ENCODE results near the gene AHR.

Gene AHR

DNA sequence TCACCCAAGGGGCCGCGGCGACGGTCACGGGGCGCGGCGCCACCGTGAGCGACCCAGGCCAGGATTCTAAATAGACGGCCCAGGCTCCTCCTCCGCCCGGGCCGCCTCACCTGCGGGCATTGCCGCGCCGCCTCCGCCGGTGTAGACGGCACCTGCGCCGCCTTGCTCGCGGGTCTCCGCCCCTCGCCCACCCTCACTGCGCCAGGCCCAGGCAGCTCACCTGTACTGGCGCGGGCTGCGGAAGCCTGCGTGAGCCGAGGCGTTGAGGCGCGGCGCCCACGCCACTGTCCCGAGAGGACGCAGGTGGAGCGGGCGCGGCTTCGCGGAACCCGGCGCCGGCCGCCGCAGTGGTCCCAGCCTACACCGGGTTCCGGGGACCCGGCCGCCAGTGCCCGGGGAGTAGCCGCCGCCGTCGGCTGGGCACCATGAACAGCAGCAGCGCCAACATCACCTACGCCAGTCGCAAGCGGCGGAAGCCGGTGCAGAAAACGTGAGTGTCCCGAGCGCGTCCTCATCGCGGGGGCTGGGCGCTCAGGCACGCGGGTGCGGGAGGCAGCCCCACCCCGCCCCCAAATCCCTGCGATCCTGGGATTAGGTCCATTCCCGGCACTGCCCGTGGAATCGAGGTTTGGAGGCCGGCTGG lies 509 bp downstream of the AHR start:
- peaks cover 37% of the 10 kb centered on the region for H3K4me1 Mint-ChIP-seq
- DNase-seq, result peak; percentile 57

DNA sequence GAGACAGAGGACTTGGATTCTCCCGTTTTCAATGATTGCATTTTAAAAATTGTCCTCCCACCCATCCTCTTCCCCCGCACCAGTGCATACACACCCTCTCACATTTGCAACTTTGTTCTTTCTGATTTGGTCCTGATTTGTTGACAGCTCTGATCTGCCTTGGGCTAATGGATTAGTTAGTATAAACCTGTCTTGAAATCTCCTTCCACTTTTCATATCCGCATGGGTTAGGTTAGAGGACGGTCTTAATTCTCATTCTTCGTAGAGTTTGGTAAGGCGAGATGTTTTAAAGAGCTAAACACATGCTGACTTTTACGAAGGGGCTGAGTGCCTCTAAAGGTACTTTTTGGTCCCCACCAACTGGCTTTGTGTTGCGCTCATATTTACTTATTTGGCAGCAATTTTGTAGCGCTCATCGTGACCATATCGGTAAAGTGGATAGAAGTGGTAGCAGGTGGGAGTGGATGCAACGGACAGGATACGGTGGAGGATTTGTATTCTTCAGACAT lies 1.1 kb downstream of the AHR start:
- peak; percentile 11 for DNase-seq
- H3K36me3 Mint-ChIP-seq (ENCODE audit: low read depth), result peaks cover 2% of the 10 kb centered on the region
- H3K27me3 Mint-ChIP-seq, result no peaks in the 10 kb centered on the region
- ATAC-seq, result peak; percentile 2
- H3K9me3 Mint-ChIP-seq, result peaks cover 14% of the 10 kb centered on the region
- peaks cover 42% of the 10 kb centered on the region for H3K4me1 Mint-ChIP-seq
- peak overlapping the region; percentile 89 for H3K4me3 Mint-ChIP-seq
- H3K27ac Mint-ChIP-seq, result peak overlapping the region; percentile 86

More for the DNA sequence above, 509 bp downstream of the AHR start:
- Mint-ChIP-seq H3K9me3 (peaks cover 14% of the 10 kb centered on the region), H3K4me3 (peak overlapping the region; percentile 89), H3K27ac (peak overlapping the region; percentile 86), H3K36me3 (ENCODE audit: low read depth) (peaks cover 2% of the 10 kb centered on the region), H3K27me3 (no peaks in the 10 kb centered on the region)
- ATAC-seq, result peak; percentile 60

DNA sequence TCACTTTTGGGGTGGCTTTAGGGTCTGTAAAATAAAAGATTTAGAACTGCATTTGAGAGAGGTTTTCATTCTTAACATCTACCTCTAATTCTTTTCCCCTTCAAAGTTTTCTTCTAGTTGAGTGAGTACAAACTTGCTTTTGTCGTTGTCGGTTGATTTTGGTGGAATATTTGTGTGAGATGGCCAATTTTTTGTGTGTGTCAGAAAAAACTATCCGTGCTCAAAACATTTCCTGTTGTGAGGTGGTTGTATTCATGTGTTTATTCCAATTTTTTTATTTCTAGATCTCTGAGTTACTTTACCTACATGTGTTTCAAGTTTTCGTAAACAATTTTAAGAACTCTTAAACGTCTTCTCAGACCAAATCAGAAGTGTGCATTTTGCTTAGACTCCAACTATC lies 1.6 kb downstream of the AHR start:
- ATAC-seq, result no peak
- no peak for DNase-seq
- Mint-ChIP-seq H3K36me3 (ENCODE audit: low read depth) (peaks cover 2% of the 10 kb centered on the region), H3K4me3 (peak overlapping the region; percentile 89), H3K27ac (peak overlapping the region; percentile 86), H3K4me1 (peaks cover 47% of the 10 kb centered on the region), H3K27me3 (no peaks in the 10 kb centered on the region), H3K9me3 (peaks cover 14% of the 10 kb centered on the region)

DNA sequence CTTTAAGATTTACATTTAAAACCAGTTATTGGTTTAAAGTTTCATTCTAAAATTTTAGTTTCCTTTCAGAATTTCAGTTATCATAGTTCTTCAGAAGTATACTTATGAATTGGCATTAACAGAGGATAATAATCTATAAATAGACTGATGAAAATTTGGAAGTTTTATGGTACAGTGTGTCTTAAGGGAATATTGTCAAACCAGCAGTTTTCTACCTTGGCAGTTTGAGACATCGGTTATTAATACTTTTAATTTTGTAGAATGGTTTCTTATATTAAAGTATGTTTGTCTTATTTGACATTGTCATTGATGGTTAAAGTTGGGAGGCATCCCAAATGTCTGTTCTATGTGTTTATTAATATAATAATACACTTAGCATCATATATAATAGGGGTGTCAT lies 2.0 kb downstream of the AHR start:
- ATAC-seq (no peak), DNase-seq (no peak)
- Mint-ChIP-seq H3K27me3 (no peaks in the 10 kb centered on the region), H3K36me3 (ENCODE audit: low read depth) (peaks cover 2% of the 10 kb centered on the region), H3K4me1 (peaks cover 51% of the 10 kb centered on the region), H3K27ac (peak overlapping the region; percentile 86), H3K4me3 (peak overlapping the region; percentile 89), H3K9me3 (peaks cover 14% of the 10 kb centered on the region)

DNA sequence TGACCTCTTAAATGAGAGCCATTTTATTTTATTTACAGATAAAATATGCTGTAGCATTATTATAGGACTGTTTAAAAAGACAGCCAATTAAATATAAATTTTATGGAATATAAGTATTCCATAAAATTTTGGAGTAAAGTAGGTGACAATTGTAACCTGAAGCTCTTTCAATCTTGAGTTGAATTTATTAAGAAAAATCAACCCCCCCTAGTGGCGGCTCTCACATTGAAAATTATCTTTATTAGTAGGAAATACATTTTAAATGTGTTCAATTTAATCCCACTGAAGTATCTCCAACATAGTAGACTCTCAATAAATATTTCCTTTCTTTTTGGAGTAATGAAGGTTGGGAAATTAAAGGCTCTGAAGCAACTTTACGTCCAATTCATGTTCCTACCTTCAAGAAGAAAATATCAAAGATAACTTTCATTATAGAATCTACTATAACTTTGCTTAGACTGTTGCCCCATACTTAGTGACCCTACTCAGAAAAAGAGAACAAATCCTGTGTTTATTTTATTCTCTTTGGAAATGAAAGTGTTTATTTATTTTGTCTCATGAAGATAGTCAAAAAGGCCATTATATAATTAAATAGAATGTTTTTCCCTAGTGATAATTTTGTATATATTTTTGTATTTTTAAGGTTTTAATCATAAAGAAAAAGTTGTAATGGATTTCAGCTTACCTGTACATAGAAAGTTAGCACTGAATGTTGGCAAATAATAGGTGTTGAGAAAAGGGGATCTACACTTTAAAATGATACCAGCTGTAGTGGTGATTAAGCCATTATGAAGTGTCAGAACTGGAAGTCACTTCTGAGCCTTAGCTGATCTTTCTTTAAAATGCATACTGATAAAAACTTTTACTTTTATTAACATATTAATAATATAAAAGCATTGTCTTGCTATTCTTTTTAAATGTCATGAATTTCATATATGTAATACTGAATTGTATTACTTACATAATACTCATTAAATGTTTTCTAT lies 3.3 kb downstream of the AHR start:
- Mint-ChIP-seq H3K27ac (no peak overlapping the region), H3K27me3 (no peaks in the 10 kb centered on the region), H3K9me3 (peaks cover 14% of the 10 kb centered on the region), H3K4me1 (peaks cover 57% of the 10 kb centered on the region), H3K4me3 (peak overlapping the region; percentile 89), H3K36me3 (ENCODE audit: low read depth) (peaks cover 2% of the 10 kb centered on the region)
- ATAC-seq, result no peak
- peak; percentile 57 for DNase-seq

DNA sequence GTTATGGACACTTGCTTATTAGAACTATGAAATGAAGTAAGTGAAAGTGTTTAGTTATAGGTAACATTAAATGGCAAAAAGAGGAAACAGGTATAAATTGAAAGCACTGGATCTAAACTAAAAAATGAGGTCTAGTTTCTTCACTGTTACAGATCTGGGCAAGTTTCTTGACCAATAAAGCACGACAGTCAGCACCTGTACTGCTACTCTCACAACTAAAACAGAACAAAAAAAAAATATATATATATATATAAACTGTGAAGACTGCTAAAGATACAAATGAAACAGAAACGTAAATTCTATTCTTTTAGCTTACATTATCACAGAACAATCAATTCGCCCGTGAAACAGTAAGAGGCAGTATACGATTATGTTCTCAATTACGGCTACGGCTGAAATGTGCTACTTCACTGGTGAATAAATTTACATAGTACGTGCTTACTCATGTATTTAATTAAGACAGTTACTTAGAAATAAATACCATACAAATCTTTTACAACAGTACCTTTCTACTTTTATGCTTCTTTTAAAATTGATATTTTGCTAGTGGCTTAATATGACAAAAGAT lies 4.2 kb downstream of the AHR start:
- no peaks in the 10 kb centered on the region for H3K27me3 Mint-ChIP-seq
- H3K4me3 Mint-ChIP-seq, result peak overlapping the region; percentile 57
- peaks cover 48% of the 10 kb centered on the region for H3K4me1 Mint-ChIP-seq
- peaks cover 6% of the 10 kb centered on the region for H3K9me3 Mint-ChIP-seq
- H3K27ac Mint-ChIP-seq, result no peak overlapping the region
- peaks cover 2% of the 10 kb centered on the region for H3K36me3 Mint-ChIP-seq (ENCODE audit: low read depth)
- DNase-seq, result no peak
- no peak for ATAC-seq

DNA sequence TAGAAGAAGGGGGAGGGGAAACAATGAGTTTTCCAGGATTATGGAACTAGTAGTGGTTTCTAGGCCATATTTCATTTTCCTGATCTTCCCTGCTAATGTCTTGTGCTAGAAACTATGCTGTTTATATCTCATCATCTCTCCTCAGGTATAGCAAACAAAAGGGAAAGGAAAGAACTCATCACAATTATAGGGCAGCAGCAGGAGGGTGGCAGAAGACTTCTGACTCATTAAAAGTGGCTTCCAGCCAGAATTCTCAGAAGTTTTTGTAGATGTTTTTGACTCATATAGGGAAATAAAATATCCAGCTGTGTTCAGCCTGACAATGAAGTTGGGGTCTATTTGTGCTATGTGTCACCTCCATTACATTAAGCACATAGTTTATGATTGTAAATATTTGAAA lies 6.5 kb downstream of the AHR start:
- peak overlapping the region; percentile 32 for H3K4me3 Mint-ChIP-seq
- H3K4me1 Mint-ChIP-seq, result peaks cover 45% of the 10 kb centered on the region
- DNase-seq (peak; percentile 8), ATAC-seq (peak; percentile 92)
- no peaks in the 10 kb centered on the region for H3K36me3 Mint-ChIP-seq (ENCODE audit: low read depth)
- H3K27me3 Mint-ChIP-seq, result no peaks in the 10 kb centered on the region
- H3K9me3 Mint-ChIP-seq, result no peaks in the 10 kb centered on the region
- H3K27ac Mint-ChIP-seq, result peak overlapping the region; percentile 70

DNA sequence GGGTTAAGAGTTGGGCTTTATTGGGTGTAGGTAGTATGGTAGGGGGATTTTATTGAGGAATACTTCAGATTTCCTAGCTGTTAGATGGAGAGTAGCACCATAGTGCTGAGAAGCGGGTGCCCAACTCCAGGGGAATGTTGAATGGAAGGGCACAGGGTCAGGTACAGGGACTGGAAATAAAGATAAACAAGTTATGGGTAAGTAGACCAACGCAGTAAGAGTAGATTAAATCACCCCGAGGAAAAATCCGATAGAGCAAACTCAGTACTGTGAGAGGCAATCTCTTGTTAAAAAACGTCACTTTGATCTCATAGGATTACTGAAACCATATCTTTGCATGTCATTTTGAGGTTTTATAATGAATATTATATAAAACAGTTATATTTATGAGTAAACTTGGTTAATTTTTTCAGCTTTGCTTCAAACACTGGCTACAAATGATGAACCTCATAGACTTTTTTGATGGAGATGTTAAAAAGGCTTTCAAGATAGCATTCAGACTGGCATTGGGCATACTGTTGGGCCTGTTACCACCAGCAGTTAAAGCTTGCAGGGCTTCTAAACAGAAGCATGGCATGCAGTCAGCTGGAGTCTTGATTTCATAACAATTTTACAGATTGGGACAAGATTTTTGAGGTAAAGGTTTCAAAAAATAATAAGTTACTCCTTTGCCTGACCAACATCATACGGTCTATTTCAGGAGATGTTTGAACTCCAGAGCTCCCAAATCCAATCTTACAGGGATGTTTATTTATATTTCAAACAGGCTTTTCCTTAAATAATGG lies 7.1 kb downstream of the AHR start:
- Mint-ChIP-seq H3K27ac (peak overlapping the region; percentile 70), H3K9me3 (no peaks in the 10 kb centered on the region), H3K27me3 (no peaks in the 10 kb centered on the region), H3K4me1 (peaks cover 42% of the 10 kb centered on the region), H3K36me3 (ENCODE audit: low read depth) (peaks cover under 1% of the 10 kb centered on the region), H3K4me3 (peak overlapping the region; percentile 32)
- DNase-seq (no peak), ATAC-seq (no peak)

DNA sequence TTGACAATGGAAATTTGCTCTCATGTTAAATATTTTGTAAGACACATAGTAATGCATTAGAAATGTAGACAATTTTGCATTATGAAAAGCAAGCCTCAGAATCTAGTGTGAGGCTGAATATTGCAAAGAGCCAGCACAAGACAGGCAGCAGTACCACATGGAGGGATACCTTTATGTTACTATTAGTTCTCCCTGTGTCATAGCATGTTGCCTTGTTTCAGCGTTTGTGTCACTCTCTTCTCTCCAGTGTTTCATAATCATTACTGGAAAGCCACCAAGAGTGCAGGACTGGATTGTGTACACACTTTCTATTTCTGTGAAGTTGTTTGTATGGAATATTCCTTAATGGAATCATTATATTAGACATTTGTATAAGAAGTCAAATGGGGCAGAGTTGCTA lies 8.5 kb downstream of the AHR start:
- Mint-ChIP-seq H3K9me3 (no peaks in the 10 kb centered on the region), H3K27ac (no peak overlapping the region), H3K36me3 (ENCODE audit: low read depth) (peaks cover 7% of the 10 kb centered on the region), H3K27me3 (no peaks in the 10 kb centered on the region), H3K4me1 (peaks cover 35% of the 10 kb centered on the region), H3K4me3 (no peak overlapping the region)
- DNase-seq (no peak), ATAC-seq (no peak)

DNA sequence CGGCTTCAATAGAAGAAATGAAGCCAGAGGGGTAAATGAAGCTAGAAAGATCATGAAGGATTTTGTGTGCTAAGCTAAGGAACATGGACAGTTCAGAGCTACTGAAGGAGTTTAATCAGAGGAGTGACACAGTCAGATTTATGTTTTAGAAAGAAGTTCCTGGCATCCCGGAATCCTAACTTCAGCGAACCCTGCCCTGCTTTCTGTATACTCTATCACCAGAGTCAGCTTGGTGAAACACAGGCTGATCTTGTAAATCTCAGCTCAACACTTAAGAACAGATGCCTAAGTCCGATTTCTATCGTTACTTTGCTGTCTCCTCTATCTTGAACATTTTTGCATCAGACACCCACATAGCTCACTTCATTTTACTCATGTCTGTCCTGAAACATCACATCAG lies 9.1 kb downstream of the AHR start:
- no peaks in the 10 kb centered on the region for H3K9me3 Mint-ChIP-seq
- H3K4me1 Mint-ChIP-seq, result peaks cover 32% of the 10 kb centered on the region
- H3K36me3 Mint-ChIP-seq (ENCODE audit: low read depth), result peaks cover 10% of the 10 kb centered on the region
- DNase-seq, result no peak
- H3K27me3 Mint-ChIP-seq, result no peaks in the 10 kb centered on the region
- no peak overlapping the region for H3K4me3 Mint-ChIP-seq
- ATAC-seq, result no peak
- H3K27ac Mint-ChIP-seq, result no peak overlapping the region

DNA sequence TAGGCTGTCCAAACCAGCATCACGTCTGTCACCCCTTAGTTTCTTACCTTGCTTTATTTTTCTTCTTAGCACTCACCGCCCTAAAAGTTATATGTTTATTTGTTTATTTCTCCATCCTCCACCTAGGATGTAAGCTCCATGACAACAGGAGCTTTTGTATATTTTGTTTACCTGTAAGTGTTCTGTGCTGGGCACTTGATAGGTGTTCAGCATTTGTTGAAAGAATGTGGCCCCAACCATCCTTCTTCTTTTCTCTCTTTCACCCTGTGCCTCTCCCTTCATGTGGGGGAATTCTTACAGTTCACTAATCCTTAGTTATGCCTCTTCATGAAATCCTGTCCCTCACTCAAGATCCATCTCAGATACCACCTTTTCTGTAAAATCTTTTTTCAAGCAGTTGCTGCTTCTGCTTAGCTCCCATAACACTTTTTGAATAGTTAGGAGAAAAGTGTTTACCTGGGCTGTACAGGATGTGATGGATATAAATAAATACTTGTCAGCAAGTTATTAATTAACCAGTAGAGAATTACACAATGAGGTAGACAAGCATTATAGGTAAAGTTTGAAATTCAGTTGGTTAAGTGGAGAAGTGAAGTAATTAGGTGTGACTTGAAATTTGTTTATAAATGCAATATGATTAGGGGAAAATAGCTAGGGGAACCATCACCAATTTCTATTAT lies 9.7 kb downstream of the AHR start:
- H3K9me3 Mint-ChIP-seq, result no peaks in the 10 kb centered on the region
- ATAC-seq, result no peak
- peaks cover 30% of the 10 kb centered on the region for H3K4me1 Mint-ChIP-seq
- no peak for DNase-seq
- no peak overlapping the region for H3K27ac Mint-ChIP-seq
- H3K36me3 Mint-ChIP-seq (ENCODE audit: low read depth), result peaks cover 15% of the 10 kb centered on the region
- H3K27me3 Mint-ChIP-seq, result no peaks in the 10 kb centered on the region
- no peak overlapping the region for H3K4me3 Mint-ChIP-seq

DNA sequence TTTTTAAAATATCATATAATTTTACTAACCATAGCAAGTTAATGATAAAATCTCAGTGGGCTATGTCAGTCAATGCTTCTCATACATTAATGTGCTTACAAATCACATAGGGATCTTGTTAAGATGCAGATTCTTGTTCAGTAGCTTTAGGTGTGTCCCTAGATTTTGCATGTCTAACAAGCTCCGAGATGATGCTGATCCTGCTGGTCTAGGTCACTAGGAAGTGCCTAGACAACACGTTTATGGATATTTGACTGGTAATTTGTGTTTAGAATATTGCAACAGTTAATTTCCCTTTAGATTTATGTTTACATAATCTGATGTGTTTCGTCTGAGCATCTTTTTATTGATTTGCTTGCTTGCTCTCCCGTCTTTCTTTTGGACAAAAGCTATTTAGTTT lies 12.7 kb downstream of the AHR start:
- H3K36me3 Mint-ChIP-seq (ENCODE audit: low read depth), result peaks cover 20% of the 10 kb centered on the region
- ATAC-seq, result no peak
- H3K27ac Mint-ChIP-seq, result no peak overlapping the region
- no peaks in the 10 kb centered on the region for H3K27me3 Mint-ChIP-seq
- H3K4me3 Mint-ChIP-seq, result no peak overlapping the region
- H3K9me3 Mint-ChIP-seq, result no peaks in the 10 kb centered on the region
- H3K4me1 Mint-ChIP-seq, result peaks cover 13% of the 10 kb centered on the region
- no peak for DNase-seq

DNA sequence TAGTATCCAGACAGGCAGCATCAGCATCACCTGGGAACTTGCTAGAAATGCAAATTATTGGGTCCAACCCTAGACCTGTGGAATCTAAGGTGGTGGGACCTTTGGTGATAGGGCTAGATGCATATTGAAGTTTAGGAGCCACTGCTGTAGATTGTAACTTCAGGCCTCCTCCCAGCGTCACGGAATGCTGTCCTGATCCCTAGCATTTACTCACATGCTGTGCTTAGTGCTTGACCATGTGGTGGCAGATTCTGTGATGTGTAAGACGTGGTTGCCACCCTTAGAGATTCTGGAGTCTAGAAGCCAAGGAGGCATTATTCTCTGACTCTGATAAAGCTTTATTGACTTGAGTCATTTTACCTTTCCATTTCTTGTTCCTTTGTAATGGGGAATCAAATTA lies 13.5 kb downstream of the AHR start:
- Mint-ChIP-seq H3K36me3 (ENCODE audit: low read depth) (peaks cover 24% of the 10 kb centered on the region), H3K9me3 (no peaks in the 10 kb centered on the region), H3K27ac (no peak overlapping the region), H3K27me3 (no peaks in the 10 kb centered on the region), H3K4me3 (no peak overlapping the region), H3K4me1 (peaks cover 14% of the 10 kb centered on the region)
- no peak for DNase-seq
- ATAC-seq, result no peak

DNA sequence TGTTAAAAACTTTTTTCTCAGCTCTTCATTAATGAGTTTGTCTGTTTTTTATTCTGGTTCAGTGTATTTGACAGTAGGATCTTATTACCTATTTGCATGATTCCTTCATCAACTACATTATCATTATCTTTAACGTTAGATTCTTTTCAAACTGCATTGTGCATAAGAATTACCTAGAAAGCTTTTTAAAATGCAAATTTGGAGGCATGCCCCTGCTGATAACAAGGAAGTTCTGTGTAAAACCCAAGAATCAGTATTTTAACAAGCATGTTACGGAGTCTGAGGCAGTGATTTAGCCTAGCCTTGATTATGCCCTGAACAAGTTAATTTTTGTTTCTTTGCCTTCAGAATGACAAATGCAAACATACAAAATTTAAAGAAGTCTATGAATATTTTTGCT lies 14.2 kb downstream of the AHR start:
- H3K27me3 Mint-ChIP-seq, result no peaks in the 10 kb centered on the region
- ATAC-seq (no peak), DNase-seq (no peak)
- H3K4me1 Mint-ChIP-seq, result peaks cover 14% of the 10 kb centered on the region
- no peaks in the 10 kb centered on the region for H3K9me3 Mint-ChIP-seq
- no peak overlapping the region for H3K4me3 Mint-ChIP-seq
- peaks cover 26% of the 10 kb centered on the region for H3K36me3 Mint-ChIP-seq (ENCODE audit: low read depth)
- H3K27ac Mint-ChIP-seq, result no peak overlapping the region

Measured in activated naive CD8-positive, alpha-beta T cell treated with anti-CD3 and anti-CD28 coated beads, Interleukin-2, amount 50 U/mL, for 24 hours (primary cell).